Brain microvascular endothelial cell (primary cell): Measurements from ENCODE around the gene CA10.

ENCODE experiments used
- DNase-seq: peaks from one replicate; pipeline ENCODE4 v3.0.0-alpha.2; 2020
- H3K27ac ChIP-seq: fragments of 250-450 bp; sonication (Bioruptor Pico); 2 replicates; pipeline ENCODE4 v1.5.1; 2020; ENCODE audit warnings: mild to moderate bottlenecking, moderate library complexity
- H3K27me3 ChIP-seq: fragments of 250-450 bp; sonication (Bioruptor Pico); replicated peaks from 2 replicates; pipeline ENCODE4 v1.5.1; 2020; ENCODE audit warnings: mild to moderate bottlenecking
- H3K36me3 ChIP-seq: fragments of 250-450 bp; sonication (Bioruptor Pico); replicated peaks from 2 replicates; pipeline ENCODE4 v1.5.1; 2020; ENCODE audit warnings: mild to moderate bottlenecking
- H3K4me3 ChIP-seq: 2 replicates; pipeline ENCODE4 v1.5.1; 2011; ENCODE audit warnings: low read depth, mild to moderate bottlenecking, control low read depth, low read length, moderate library complexity
- CTCF ChIP-seq: IDR thresholded peaks from 2 replicates; pipeline ENCODE4 v1.5.1; 2011; ENCODE audit warnings: low read depth, mild to moderate bottlenecking, moderate library complexity, low read length, control low read depth, inconsistent platforms; ENCODE audit errors: missing control alignments
- in situ Hi-C: cut with HindIII; loops from 2 replicates; pipeline ENCODE4 v1.10.0; 2017; ENCODE audit warnings: low sequenced_read_pairs, low pct_ligation_motif_present

The CA10 gene

DNA sequence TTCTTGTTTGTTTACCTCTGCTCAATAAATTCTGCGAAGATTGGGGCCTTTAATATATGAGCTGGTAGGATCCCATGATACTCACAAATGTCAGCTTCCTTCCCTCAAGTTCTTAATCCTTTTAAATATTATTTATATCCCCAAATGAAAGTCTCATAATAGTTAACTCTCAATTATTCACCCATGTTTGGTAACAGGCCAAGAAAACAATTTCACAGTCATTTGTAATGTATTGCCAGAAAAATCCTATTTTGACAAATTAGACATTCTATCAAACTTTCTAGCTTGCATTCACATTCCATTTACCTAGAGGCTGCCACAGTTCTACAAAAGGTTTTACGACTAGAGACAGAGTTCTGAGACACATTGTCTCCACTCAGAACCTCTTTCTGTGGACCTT lies 457.0 kb downstream of the CA10 start:
- Histone ChIP-seq H3K27me3 (no peaks in the 10 kb centered on the region), H3K4me3 (no peak overlapping the region), H3K27ac (no peak overlapping the region), H3K36me3 (no peaks in the 10 kb centered on the region)
- no peak for DNase-seq
- no peak for TF ChIP-seq CTCF
- in situ Hi-C loops, result no loop called here

DNA sequence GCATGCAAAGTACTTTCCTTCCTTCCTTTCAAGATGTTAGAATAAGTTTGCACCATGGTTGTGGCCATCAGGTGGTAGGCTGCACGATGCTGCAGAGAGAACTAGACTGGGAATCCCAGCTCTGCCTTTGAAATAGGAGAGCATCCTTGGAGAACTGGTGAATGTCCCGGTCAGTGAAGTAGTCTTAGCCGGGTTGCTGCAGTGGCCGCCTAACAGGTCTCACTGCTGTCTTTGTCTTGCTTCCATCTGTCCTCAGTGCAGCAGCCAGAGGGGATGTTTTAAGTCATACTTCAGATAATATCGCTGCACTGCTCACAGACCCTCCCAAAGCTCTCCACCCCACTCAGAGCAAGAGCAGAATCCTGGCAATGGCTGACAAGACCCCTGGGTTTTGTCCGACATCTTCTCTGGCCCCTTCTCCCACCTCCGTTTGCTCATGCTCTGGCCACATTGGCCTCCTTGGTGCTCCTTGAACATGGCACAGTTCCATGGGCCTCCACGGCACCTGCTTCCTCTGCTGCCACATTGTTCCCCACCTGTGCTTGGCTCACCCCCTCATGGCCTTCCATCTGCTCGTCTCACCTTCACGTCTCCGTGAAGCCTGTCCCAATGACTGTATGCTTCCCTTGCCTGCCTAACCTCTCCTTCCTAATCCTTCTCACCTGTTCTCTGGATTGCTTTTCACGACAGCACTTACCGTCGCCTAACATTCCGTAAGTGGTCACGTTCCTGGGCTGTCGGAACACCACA lies 458.3 kb downstream of the CA10 start:
- no peak for DNase-seq

DNA sequence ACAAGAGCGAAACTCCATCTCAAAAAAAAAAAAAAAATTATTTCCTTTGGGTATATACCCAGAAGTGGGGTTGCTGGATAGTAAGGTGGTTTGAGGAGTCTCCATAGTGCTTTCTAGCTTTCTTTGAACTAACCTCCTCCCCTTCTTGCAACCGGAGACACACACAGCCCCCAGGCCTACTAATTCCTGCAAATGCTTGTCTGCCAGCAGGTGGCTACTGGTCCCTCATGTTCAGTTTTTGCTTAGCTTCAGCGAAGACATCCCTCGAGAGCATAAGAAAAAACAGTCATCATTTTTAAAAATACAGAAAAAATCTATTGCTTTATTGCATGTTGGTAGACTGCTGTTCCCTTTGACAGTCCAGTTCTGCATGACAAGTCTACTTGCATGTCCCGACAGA lies 459.2 kb downstream of the CA10 start:
- no peak for DNase-seq
- no peak overlapping the region for H3K4me3 ChIP-seq
- no peak overlapping the region for H3K27ac ChIP-seq
- no peaks in the 10 kb centered on the region for H3K36me3 ChIP-seq
- TF ChIP-seq CTCF, result no peak
- in situ Hi-C loops, result no loop called here
- no peaks in the 10 kb centered on the region for H3K27me3 ChIP-seq

More for the DNA sequence above, 458.3 kb downstream of the CA10 start:
- Histone ChIP-seq H3K36me3 (no peaks in the 10 kb centered on the region), H3K27me3 (no peaks in the 10 kb centered on the region), H3K4me3 (no peak overlapping the region), H3K27ac (no peak overlapping the region)
- no peak for TF ChIP-seq CTCF
- in situ Hi-C loops, result no loop called here

DNA sequence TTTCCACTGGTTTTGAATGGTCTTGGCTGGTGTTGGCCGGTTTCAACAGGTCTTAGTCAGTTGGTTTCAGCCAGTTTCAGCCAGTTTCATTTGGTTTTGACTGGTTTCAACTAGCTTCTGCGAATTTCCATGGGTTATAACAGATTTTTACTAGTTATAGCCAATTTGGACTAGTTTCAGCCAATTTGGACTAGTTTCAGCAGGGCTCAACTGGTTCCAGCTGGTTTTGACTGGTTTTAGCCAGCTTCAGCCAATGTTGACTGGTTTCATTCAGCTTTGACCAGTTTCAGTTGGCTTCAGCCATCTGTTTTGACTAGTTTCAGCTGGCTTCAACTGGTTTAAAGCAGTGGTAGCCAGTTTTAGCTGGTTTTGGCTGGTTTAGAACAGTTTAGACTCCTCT lies 465.6 kb downstream of the CA10 start:
- no peak for DNase-seq
- no peak for TF ChIP-seq CTCF
- in situ Hi-C loops, result no loop called here
- no peak overlapping the region for H3K4me3 ChIP-seq
- no peaks in the 10 kb centered on the region for H3K27me3 ChIP-seq
- no peaks in the 10 kb centered on the region for H3K36me3 ChIP-seq
- no peak overlapping the region for H3K27ac ChIP-seq

DNA sequence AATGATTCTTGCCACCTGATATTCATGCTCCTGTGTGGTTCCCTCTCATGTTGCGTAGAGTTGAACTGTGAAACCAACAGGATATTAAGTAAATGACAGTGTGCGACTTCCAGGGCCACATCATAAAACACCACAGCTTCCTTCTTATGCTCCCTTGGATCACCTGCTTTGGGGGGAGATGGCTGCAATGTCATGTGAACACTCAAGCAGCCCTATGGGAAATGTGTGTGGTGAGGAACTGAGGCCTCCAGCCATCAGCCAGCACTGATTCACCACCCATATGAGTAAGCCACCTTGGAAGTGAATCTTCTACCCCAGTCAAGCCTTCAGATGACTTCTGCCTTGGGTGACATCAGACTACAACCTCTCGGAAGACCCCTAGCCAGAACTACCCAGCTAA lies 470.6 kb downstream of the CA10 start:
- TF ChIP-seq CTCF, result no peak

More for the DNA sequence above, 470.6 kb downstream of the CA10 start:
- Histone ChIP-seq H3K27me3 (no peaks in the 10 kb centered on the region), H3K27ac (no peak overlapping the region), H3K4me3 (no peak overlapping the region), H3K36me3 (no peaks in the 10 kb centered on the region)
- no peak for DNase-seq
- in situ Hi-C loops, result no loop called here
